ENCODE measurements around the gene ASB3.

GRCh38 chr2:53629001-53629400 is 157.8 kb downstream of the ASB3 start:
- TF ChIP-seq EZH2 (IDR thresholded peaks at IDR 0.05; ENCODE audit: low read length, unreplicated experiment) (no peak), EZH2phosphoT487 (IDR thresholded peaks at IDR 0.05; ENCODE audit: borderline replicate concordance, low read length) (no peak), CTCF (conservative IDR thresholded peaks at IDR 0.05; ENCODE audit: low read depth, low read length) (no peak)

All from PC-3 (cell line).